A673 (cell line): ENCODE data around the gene DYNAP. TPM values are rescaled to one million over a fixed set of nuclear protein-coding genes. Genes with fewer than 3 reads are reported as not detected.

Experiments
- BruUV-seq: library from RNA; stranded (reverse); fragments of 400-500 nt; replicated peaks from 2 replicates; lab custom pipeline; 2021; lab: Mats Ljungman, UMichigan
- CTCF ChIA-PET: fragments of 300-600 bp; sonication (Branson Sonifier 250); formaldehyde crosslinking; loops from one replicate; lab custom pipeline; 2022; ENCODE audit warnings: antibody characterized with exemption; lab: Charles Lee
- POLR2A ChIA-PET: fragments of 300-600 bp; sonication (Branson Sonifier 250); formaldehyde crosslinking; loops from one replicate; lab custom pipeline; 2022; ENCODE audit warnings: antibody characterized with exemption; ENCODE audit not compliant: low non-redundant PET; lab: Charles Lee
- DNase-seq: peaks from one replicate; pipeline ENCODE4 v3.0.0-alpha.2; 2015; ENCODE audit warnings: low spot score
- H3K27ac ChIP-seq: fragments of 200-600 bp; sonication (generic); 2 replicates; pipeline ENCODE4 v1.5.1; 2016; ENCODE audit warnings: mixed run types, low read depth, mild to moderate bottlenecking, mixed read lengths, antibody characterized with exemption, low read length; ENCODE audit not compliant: poor library complexity, severe bottlenecking
- H3K27me3 ChIP-seq: fragments of 200-600 bp; sonication (generic); replicated peaks from 2 replicates; pipeline ENCODE4 v1.6.1; 2017; ENCODE audit warnings: mixed run types, low read depth, mild to moderate bottlenecking, mixed read lengths, antibody characterized with exemption, low read length; ENCODE audit not compliant: insufficient read depth, poor library complexity
- H3K36me3 ChIP-seq: fragments of 200-600 bp; sonication (generic); 2 replicates; pipeline ENCODE4 v1.6.1; 2016; ENCODE audit warnings: mixed run types, mild to moderate bottlenecking, mixed read lengths, antibody characterized with exemption, low read length; ENCODE audit not compliant: insufficient read depth, poor library complexity, severe bottlenecking
- H3K4me1 ChIP-seq: fragments of 200-600 bp; sonication (generic); 2 replicates; pipeline ENCODE4 v1.6.1; 2017; ENCODE audit warnings: mixed run types, mild to moderate bottlenecking, mixed read lengths, antibody characterized with exemption, low read length; ENCODE audit not compliant: insufficient read depth, poor library complexity, severe bottlenecking
- H3K4me3 ChIP-seq: fragments of 200-600 bp; sonication (generic); 2 replicates; pipeline ENCODE4 v1.5.1; 2016; ENCODE audit warnings: low read depth, mixed run types, mild to moderate bottlenecking, mixed read lengths, low read length; ENCODE audit not compliant: poor library complexity, severe bottlenecking
- H3K9me3 ChIP-seq: fragments of 200-600 bp; sonication (generic); 2 replicates; pipeline ENCODE4 v1.6.1; 2016; ENCODE audit warnings: mixed run types, low read depth, mild to moderate bottlenecking, mixed read lengths, antibody characterized with exemption, low read length; ENCODE audit not compliant: poor library complexity, severe bottlenecking
- EZH2 ChIP-seq: fragments of 200-600 bp; sonication (generic); IDR thresholded peaks from 2 replicates; pipeline ENCODE4 v1.6.1; 2017; ENCODE audit warnings: borderline replicate concordance, low read depth, mild to moderate bottlenecking, mixed read lengths, antibody characterized with exemption, low read length; ENCODE audit not compliant: poor library complexity, severe bottlenecking
- intact Hi-C: fragments of 100-400 bp; cut with micrococcal nuclease; formaldehyde crosslinking; loops from one replicate; pipeline ENCODE4 v1.10.0; 2022; ENCODE audit not compliant: unreplicated experiment
- total RNA-seq: library from RNA; stranded (reverse); gene quantifications from 2 replicates; pipeline ENCODE4 v1.2.3, GENCODE V29; 2021
- TF ChIP-seq, protein P1 (sequence below): fragments of 300-800, 200-600 bp; sonication (generic); conservative IDR thresholded peaks from 2 replicates; pipeline ENCODE4 v1.5.1; 2017; ENCODE audit warnings: low read depth, mild to moderate bottlenecking, antibody characterized with exemption, low read length, moderate library complexity, mixed read lengths

DYNAP gene
- total RNA-seq, 1 experiment from 2014 or later = not detected

DNA sequence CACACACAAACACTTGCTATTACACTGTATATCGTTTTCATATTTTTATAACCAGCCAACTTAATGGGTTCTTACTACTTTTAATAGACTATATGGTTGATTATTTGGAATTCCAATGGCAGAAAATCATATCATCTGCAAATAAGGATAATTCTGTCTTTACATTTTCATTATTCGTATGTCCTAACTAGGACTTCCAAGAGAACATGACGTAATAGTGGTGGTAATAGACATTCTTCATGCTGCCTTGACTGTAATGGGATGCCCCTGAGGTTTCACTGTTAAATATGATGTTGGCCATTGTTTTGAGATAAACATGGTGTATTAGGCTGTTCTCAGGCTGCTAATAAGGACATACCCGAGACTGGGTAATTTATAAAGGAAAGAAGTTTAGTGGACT lies 45.2 kb downstream of the DYNAP start:
- no peaks in the 10 kb centered on the region for H3K4me1 ChIP-seq
- H3K27ac ChIP-seq = no peak overlapping the region
- no peak for DNase-seq
- no peaks in the 10 kb centered on the region for H3K36me3 ChIP-seq
- no peak overlapping the region for H3K4me3 ChIP-seq
- H3K9me3 ChIP-seq = no peaks in the 10 kb centered on the region
- CTCF ChIA-PET = no interaction called here
- POLR2A ChIA-PET = no interaction called here
- BruUV-seq = no TSS peak
- no peak for TF ChIP-seq EZH2
- TF ChIP-seq, protein P1, sequence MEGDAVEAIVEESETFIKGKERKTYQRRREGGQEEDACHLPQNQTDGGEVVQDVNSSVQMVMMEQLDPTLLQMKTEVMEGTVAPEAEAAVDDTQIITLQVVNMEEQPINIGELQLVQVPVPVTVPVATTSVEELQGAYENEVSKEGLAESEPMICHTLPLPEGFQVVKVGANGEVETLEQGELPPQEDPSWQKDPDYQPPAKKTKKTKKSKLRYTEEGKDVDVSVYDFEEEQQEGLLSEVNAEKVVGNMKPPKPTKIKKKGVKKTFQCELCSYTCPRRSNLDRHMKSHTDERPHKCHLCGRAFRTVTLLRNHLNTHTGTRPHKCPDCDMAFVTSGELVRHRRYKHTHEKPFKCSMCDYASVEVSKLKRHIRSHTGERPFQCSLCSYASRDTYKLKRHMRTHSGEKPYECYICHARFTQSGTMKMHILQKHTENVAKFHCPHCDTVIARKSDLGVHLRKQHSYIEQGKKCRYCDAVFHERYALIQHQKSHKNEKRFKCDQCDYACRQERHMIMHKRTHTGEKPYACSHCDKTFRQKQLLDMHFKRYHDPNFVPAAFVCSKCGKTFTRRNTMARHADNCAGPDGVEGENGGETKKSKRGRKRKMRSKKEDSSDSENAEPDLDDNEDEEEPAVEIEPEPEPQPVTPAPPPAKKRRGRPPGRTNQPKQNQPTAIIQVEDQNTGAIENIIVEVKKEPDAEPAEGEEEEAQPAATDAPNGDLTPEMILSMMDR = no peak
- intact Hi-C loops = no loop called here
- H3K27me3 ChIP-seq = peaks cover 14% of the 10 kb centered on the region

DNA sequence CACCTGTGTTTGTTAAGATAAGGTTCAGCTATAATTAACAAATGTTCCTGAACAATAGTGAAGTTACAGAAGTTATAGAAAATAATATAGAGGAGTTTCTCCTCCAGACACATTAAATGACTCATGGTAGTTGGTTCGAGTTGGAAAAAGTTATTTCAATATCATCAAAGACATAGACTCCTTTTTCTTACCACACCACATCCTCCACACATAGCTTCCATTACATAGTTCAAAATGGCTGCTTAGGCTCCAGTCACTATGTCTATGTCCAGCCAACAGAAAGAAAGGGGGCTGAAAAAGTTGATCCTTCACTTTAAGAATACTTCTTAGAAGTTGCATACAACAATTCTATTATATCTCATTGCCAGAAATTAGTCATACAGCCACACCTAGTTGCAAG lies 50.7 kb downstream of the DYNAP start:
- Histone ChIP-seq H3K4me3 (no peak overlapping the region), H3K27me3 (peaks cover 40% of the 10 kb centered on the region), H3K4me1 (no peaks in the 10 kb centered on the region), H3K27ac (no peak overlapping the region), H3K36me3 (no peaks in the 10 kb centered on the region), H3K9me3 (no peaks in the 10 kb centered on the region)
- POLR2A ChIA-PET = no interaction called here
- TF ChIP-seq, protein P1 = no peak
- no peak for TF ChIP-seq EZH2
- intact Hi-C loops = loop anchor here (10.0 kb wide), 2 partner anchors 197 to 247 kb away; no protein-coding TSS in a partner anchor
- CTCF ChIA-PET = no interaction called here
- no peak for DNase-seq
- BruUV-seq = no TSS peak

DNA sequence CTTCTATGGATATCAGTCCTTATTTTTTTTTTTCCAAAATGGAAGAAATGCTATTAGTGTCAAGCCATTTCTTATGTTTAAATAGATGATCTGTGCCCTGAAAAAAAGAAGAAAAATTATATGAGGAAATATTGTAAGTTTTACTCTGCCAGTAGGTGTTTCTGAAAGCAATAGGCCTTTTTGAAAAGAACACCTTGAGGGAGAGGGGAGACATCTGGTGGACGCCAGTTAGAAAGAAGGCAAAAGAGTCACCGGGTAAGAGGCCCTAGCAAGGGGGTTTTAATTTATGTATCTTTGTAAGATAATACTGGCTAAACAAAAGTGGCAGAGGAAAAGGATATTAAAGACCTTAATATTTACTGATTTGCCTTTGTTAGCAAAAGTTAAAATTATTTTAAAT lies 56.1 kb downstream of the DYNAP start:
- H3K27ac ChIP-seq = no peak overlapping the region
- ChIA-PET CTCF (no interaction called here), POLR2A (no interaction called here)
- peaks cover 17% of the 10 kb centered on the region for H3K27me3 ChIP-seq
- no peak for TF ChIP-seq EZH2
- TF ChIP-seq, protein P1 = peak; percentile 46
- BruUV-seq = no TSS peak
- no peak overlapping the region for H3K4me3 ChIP-seq
- H3K4me1 ChIP-seq = no peaks in the 10 kb centered on the region
- no peaks in the 10 kb centered on the region for H3K36me3 ChIP-seq
- peak; percentile 32 for DNase-seq
- intact Hi-C loops = loop anchor here (5.0 to 10.0 kb wide), 3 partner anchors 90 to 252 kb away; no protein-coding TSS in a partner anchor
- H3K9me3 ChIP-seq = no peaks in the 10 kb centered on the region

Other genes with a start within 250 kb of the DYNAP start
- gene STARD6, start 233.4 kb upstream of the DYNAP start, total RNA-seq = not detected in 2 replicates
- 15.3 and 15.6 TPM in 2 replicates for gene C18orf54, start 233.3 kb upstream of the DYNAP start, total RNA-seq
- gene RAB27B, start 237.2 kb downstream of the DYNAP start, total RNA-seq = 0.04 TPM in 1 of 2 replicates, not detected in the other